Upper lobe of left lung (tissue), 4 donors: Measurements from ENCODE around the gene NPIPB12.
"Not testable (repeated sequence)": the region's sequence is repeated elsewhere in the genome, so short reads cannot be mapped to it uniquely, and the experiment has no call there.

Experiments
- POLR2A ChIP-seq, 4 donors: fragments of 450-650 bp; IDR thresholded peaks; one replicate each; pipeline ENCODE4 v1.5.1; 2016 to 2017; ENCODE audit warnings: antibody characterized with exemption in 4 of 4, mild to moderate bottlenecking in 2 of 4
- TF ChIP-seq, protein P1 (sequence below), 6 experiments: fragments of 450-650 bp in 4 of 6; fragments of 200-600 bp in 2 of 6; sonication (generic) in 2 of 6; IDR thresholded peaks; one replicate each; pipeline ENCODE4 v1.5.1; 2016 to 2019; ENCODE audit warnings: antibody characterized with exemption in 6 of 6

DNA sequence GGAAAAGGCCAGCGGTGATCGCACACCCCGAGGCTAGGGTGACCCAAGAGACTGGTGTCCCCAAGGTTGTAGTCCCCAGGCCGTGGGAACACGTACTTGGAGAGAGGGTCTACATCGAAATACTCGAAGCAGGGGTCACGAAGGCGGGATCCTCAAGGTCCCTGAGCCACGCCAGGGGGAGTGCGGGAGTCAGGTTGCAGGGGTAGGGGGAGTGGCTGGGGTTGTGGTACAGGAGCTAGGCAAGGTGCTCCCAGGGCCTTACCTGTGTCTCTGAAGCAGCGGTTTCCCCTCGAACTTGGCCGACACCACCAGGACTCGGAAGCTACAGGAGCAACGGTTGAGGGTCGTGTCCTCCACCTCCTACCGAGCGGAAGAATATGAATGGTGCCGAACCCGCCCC, 52.5 kb downstream of the NPIPB12 start:
- TF ChIP-seq, protein P1, sequence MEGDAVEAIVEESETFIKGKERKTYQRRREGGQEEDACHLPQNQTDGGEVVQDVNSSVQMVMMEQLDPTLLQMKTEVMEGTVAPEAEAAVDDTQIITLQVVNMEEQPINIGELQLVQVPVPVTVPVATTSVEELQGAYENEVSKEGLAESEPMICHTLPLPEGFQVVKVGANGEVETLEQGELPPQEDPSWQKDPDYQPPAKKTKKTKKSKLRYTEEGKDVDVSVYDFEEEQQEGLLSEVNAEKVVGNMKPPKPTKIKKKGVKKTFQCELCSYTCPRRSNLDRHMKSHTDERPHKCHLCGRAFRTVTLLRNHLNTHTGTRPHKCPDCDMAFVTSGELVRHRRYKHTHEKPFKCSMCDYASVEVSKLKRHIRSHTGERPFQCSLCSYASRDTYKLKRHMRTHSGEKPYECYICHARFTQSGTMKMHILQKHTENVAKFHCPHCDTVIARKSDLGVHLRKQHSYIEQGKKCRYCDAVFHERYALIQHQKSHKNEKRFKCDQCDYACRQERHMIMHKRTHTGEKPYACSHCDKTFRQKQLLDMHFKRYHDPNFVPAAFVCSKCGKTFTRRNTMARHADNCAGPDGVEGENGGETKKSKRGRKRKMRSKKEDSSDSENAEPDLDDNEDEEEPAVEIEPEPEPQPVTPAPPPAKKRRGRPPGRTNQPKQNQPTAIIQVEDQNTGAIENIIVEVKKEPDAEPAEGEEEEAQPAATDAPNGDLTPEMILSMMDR (IDR thresholded peaks at IDR 0.05): not testable (repeated sequence)
- not testable (repeated sequence) for TF ChIP-seq POLR2A (IDR thresholded peaks at IDR 0.05)
